Nephron progenitor cell (in vitro differentiated cells): Measurements from ENCODE around the gene DISP3.

Experiments
- DNase-seq: peaks from one replicate; pipeline ENCODE4 v3.0.0; 2021
- H3K27ac Mint-ChIP-seq: 2 replicates; pipeline ENCODE4 v1.8.0; 2021; ENCODE audit warnings: mild to moderate bottlenecking, moderate library complexity, mixed read lengths
- H3K27me3 Mint-ChIP-seq: 2 replicates; pipeline ENCODE4 v1.8.0; 2021; ENCODE audit warnings: mild to moderate bottlenecking, low read depth, mixed read lengths; ENCODE audit not compliant: poor library complexity
- H3K36me3 Mint-ChIP-seq: 2 replicates; pipeline ENCODE4 v1.8.0; 2021; ENCODE audit warnings: low read depth, mixed read lengths
- H3K4me1 Mint-ChIP-seq: 2 replicates; pipeline ENCODE4 v1.8.0; 2021; ENCODE audit warnings: mixed read lengths
- H3K4me3 Mint-ChIP-seq: 2 replicates; pipeline ENCODE4 v1.8.0; 2021; ENCODE audit warnings: mild to moderate bottlenecking, moderate library complexity, mixed read lengths
- H3K9me3 Mint-ChIP-seq: 2 replicates; pipeline ENCODE4 v1.8.0; 2021; ENCODE audit warnings: mild to moderate bottlenecking, moderate library complexity, mixed read lengths
- TF ChIP-seq, protein P1 (sequence below): fragments of 200-600 bp; sonication (generic); IDR thresholded peaks from 2 replicates; pipeline ENCODE4 v1.5.0; 2021; ENCODE audit warnings: antibody characterized with exemption

Gene DISP3

DNA sequence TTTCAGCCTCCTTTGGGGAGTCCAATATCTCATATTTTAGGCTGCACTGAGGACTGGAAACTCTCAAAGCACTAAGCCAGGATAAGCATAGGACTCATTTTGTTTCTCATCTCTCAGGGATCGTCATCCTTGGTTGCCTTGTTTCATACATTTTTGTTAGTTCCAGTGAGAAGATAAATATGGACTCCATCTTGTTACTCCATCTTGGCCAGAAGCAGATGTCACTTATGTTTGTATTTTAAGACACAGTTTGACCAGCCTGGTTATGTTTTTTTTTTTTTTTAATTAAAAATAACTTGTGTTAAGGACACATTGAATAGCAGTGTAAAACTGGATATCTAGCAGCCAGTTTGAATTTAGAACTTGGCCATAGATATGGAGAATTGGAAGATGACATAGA lies 34.7 kb downstream of the DISP3 start:
- Mint-ChIP-seq H3K36me3 (peaks cover 31% of the 10 kb centered on the region), H3K4me3 (no peak overlapping the region), H3K4me1 (no peaks in the 10 kb centered on the region), H3K27me3 (peaks cover 7% of the 10 kb centered on the region), H3K27ac (no peak overlapping the region), H3K9me3 (peaks cover 33% of the 10 kb centered on the region)
- DNase-seq = no peak
- TF ChIP-seq, protein P1, sequence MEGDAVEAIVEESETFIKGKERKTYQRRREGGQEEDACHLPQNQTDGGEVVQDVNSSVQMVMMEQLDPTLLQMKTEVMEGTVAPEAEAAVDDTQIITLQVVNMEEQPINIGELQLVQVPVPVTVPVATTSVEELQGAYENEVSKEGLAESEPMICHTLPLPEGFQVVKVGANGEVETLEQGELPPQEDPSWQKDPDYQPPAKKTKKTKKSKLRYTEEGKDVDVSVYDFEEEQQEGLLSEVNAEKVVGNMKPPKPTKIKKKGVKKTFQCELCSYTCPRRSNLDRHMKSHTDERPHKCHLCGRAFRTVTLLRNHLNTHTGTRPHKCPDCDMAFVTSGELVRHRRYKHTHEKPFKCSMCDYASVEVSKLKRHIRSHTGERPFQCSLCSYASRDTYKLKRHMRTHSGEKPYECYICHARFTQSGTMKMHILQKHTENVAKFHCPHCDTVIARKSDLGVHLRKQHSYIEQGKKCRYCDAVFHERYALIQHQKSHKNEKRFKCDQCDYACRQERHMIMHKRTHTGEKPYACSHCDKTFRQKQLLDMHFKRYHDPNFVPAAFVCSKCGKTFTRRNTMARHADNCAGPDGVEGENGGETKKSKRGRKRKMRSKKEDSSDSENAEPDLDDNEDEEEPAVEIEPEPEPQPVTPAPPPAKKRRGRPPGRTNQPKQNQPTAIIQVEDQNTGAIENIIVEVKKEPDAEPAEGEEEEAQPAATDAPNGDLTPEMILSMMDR = no peak

DNA sequence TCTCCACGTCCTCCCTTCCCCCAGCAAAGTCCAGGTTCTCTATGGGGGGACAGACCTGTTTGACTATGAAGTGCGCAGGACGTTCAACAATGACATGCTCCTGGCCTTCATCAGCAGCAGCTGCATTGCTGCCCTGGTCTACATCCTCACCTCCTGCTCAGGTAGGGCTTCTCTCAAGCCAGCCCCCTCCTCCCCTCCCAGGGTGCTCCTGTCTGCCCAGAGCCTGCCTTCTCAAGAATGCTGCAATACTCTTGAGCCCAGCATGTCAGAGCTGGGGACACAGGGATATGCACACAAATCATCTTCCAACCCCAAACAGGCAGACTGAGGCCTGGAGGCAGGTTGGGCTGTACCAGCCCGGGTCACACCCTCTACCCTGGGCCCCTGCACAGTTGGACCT lies 35.4 kb downstream of the DISP3 start:
- TF ChIP-seq, protein P1 = no peak
- Mint-ChIP-seq H3K4me3 (no peak overlapping the region), H3K4me1 (no peaks in the 10 kb centered on the region), H3K27ac (no peak overlapping the region), H3K36me3 (peaks cover 24% of the 10 kb centered on the region), H3K27me3 (peaks cover 7% of the 10 kb centered on the region), H3K9me3 (peaks cover 27% of the 10 kb centered on the region)
- DNase-seq = no peak

DNA sequence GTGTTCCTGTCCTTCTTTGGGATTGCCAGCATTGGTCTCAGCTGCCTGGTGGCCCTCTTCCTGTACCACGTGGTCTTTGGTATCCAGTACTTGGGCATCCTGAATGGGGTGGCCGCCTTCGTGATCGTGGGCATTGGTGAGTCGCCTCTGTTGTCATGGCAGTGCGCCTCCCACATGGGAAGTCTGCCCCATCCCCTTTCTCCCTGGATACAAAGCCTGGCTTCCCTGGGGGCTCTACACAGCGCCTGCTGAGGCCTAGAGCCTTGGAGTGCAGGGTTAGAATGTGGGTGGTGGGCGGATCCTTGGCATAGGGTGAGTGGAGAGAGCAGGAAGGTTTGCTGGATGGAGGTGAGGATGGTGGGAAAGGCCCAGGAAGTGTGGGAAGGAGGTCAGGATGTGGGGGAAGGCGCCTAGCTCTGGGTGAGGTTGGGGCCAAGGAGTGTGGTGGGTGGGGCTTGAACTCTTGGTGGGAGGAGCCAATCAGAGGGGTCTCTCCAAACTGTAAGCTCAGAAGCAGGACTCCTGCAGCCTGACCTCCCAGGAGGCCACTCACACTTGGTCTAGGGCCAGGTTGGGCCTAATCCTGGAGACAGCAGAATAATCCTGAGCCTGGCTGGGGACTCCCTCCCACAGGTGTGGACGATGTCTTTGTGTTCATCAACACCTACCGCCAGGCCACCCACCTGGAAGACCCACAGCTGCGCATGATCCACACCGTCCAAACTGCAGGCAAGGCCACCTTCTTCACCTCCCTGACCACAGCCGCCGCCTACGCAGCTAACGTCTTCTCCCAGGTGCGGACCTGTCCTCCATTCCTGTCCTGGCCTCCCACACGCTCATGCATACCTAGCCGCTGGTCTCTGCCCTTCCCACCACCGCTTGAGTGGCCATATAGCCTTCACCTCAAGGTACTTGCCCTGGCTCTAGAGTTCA lies 36.7 kb downstream of the DISP3 start:
- H3K4me1 Mint-ChIP-seq = no peaks in the 10 kb centered on the region
- TF ChIP-seq, protein P1 = no peak
- peaks cover 4% of the 10 kb centered on the region for H3K27me3 Mint-ChIP-seq
- H3K27ac Mint-ChIP-seq = peak overlapping the region; percentile 36
- peaks cover 17% of the 10 kb centered on the region for H3K9me3 Mint-ChIP-seq
- H3K4me3 Mint-ChIP-seq = no peak overlapping the region
- H3K36me3 Mint-ChIP-seq = peaks cover 19% of the 10 kb centered on the region
- no peak for DNase-seq

DNA sequence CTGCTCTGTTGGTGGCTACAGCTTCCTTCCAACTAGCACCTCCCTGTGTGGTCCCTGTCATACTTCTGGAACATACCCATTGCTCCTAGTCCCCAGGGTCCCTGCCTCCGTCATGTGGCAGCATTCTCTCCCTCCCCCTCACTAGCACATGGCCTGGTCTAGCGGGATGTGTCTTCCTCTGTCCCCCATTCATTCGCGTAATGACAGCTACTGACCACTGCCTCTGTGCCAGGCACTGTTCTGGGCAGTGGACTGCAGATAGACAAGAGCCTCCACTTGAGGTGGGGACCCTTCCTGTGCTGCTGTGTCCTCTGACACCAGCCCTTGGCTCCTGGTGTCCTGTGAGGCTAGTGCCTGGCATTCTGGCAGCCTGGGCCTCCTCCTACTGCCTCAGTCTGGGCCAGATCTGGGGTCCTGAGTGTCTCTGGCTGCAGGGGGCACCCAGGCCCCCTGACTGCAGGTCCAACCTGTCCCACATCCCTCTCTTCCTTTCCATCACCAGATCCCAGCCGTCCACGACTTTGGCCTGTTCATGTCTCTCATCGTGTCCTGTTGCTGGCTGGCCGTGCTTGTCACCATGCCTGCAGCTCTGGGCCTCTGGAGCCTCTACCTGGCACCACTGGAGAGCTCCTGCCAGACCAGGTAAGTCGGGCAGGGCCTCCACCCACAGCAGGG lies 38.1 kb downstream of the DISP3 start:
- no peak overlapping the region for H3K27ac Mint-ChIP-seq
- peaks cover 4% of the 10 kb centered on the region for H3K27me3 Mint-ChIP-seq
- no peak overlapping the region for H3K4me3 Mint-ChIP-seq
- peaks cover 4% of the 10 kb centered on the region for H3K4me1 Mint-ChIP-seq
- DNase-seq = no peak
- TF ChIP-seq, protein P1 = no peak
- H3K9me3 Mint-ChIP-seq = peaks cover 11% of the 10 kb centered on the region
- H3K36me3 Mint-ChIP-seq = peaks cover 8% of the 10 kb centered on the region

DNA sequence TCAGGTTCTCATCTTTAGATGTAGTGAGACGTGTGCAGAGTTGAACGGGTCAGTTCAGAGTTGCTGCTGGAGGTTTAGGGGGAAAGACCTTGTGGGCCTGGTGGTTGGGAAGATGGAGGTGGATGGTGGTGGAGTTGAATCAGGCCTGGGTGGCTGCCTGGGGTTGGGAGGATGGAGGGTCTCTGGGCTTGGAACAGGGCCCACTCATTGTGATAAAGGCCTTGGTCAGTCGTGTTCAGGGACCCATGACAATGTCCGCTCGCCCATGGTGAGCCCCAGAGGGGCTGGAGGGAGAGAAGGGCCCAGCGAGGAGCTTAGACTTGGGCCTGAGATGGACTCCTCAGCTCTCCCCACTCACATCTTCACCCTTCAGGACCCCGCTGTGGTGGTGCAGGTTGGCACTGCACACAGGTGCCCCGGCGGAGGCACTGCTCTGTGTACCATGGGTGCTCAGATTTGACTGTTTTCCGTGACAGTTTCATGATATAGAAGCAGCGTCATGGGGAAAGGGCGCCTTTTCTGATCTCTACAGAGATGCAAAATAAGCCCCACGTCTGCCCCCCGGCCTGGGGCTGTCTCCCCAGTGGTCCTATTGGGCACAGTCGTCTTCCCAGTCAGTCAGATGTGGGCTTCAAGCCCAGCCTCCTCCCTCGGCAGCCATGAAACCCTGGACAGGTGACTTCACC lies 39.2 kb downstream of the DISP3 start:
- Mint-ChIP-seq H3K4me3 (no peak overlapping the region), H3K27me3 (peaks cover 4% of the 10 kb centered on the region)
- DNase-seq = no peak

More for the DNA sequence above, 39.2 kb downstream of the DISP3 start:
- Mint-ChIP-seq H3K9me3 (peaks cover 4% of the 10 kb centered on the region), H3K36me3 (no peaks in the 10 kb centered on the region), H3K27ac (no peak overlapping the region), H3K4me1 (peaks cover 4% of the 10 kb centered on the region)
- TF ChIP-seq, protein P1 = no peak
